DND-41 (cell line): ENCODE results near the gene DMRTA2.

ENCODE experiments used
- ATAC-seq: fragments of 200-7000 bp; cut with Tn5 transposase; 3 replicates; pipeline ENCODE4 v1.9.1; 2021; ENCODE audit warnings: low read depth; ENCODE audit not compliant: insufficient read depth
- DNase-seq: peaks from one replicate; pipeline ENCODE4 v3.0.0-alpha.2; 2020
- H2AFZ ChIP-seq: 2 replicates; pipeline ENCODE4 v1.6.0; 2012; ENCODE audit warnings: low read depth, low read length
- H3K27ac ChIP-seq: 2 replicates; pipeline ENCODE4 v1.5.1; 2012; ENCODE audit warnings: low read length, inconsistent platforms
- H3K27me3 ChIP-seq: fragments of 200-600 bp; sonication (generic); 2 replicates; pipeline ENCODE4 v1.6.0; 2012; ENCODE audit warnings: low read length, mild to moderate bottlenecking, inconsistent platforms; ENCODE audit not compliant: insufficient read depth, poor library complexity
- H3K36me3 ChIP-seq: 2 replicates; pipeline ENCODE4 v1.5.1; 2012; ENCODE audit warnings: low read length, inconsistent platforms; ENCODE audit not compliant: insufficient read depth
- H3K4me1 ChIP-seq: 2 replicates; pipeline ENCODE4 v1.5.1; 2012; ENCODE audit warnings: mild to moderate bottlenecking, low read length; ENCODE audit not compliant: insufficient read depth
- H3K4me2 ChIP-seq: 2 replicates; pipeline ENCODE4 v1.6.0; 2012; ENCODE audit warnings: mild to moderate bottlenecking, moderate library complexity, low read length, inconsistent platforms; ENCODE audit not compliant: insufficient read depth
- H3K4me3 ChIP-seq, 2 experiments: fragments of 200-600 bp in 1 of 2; shearing (Covaris generic) in 1 of 2; 2 replicates each; pipeline ENCODE4 v1.5.1; 2012 to 2016; ENCODE audit warnings: inconsistent platforms in 2 of 2, low read length in 2 of 2, mild to moderate bottlenecking in 2 of 2, low read depth in 1 of 2, moderate library complexity in 1 of 2
- H3K79me2 ChIP-seq: 2 replicates; pipeline ENCODE4 v1.6.0; 2012; ENCODE audit warnings: low read length, inconsistent platforms; ENCODE audit not compliant: insufficient read depth
- H3K9ac ChIP-seq: 2 replicates; pipeline ENCODE4 v1.6.0; 2012; ENCODE audit warnings: low read depth, mild to moderate bottlenecking, inconsistent platforms, low read length, moderate library complexity
- H3K9me3 ChIP-seq: 2 replicates; pipeline ENCODE4 v1.5.1; 2012; ENCODE audit warnings: low read length, moderate library complexity, mild to moderate bottlenecking, inconsistent platforms; ENCODE audit not compliant: insufficient read depth, severe bottlenecking
- H4K20me1 ChIP-seq: 2 replicates; pipeline ENCODE4 v1.6.0; 2012; ENCODE audit warnings: low read length; ENCODE audit not compliant: insufficient read depth
- CTCF ChIP-seq: IDR thresholded peaks from 2 replicates; pipeline ENCODE4 v1.5.1; 2012; ENCODE audit warnings: borderline replicate concordance, low read length, moderate library complexity, mild to moderate bottlenecking; ENCODE audit not compliant: poor library complexity, severe bottlenecking; ENCODE audit errors: extremely low read depth
- EZH2 ChIP-seq: IDR thresholded peaks from 3 replicates; pipeline ENCODE4 v1.6.1; 2012; ENCODE audit warnings: borderline replicate concordance, low read depth, mild to moderate bottlenecking, moderate library complexity, low read length, inconsistent platforms; ENCODE audit not compliant: severe bottlenecking

DMRTA2 gene

GRCh38 chr1:50458507-50458906, 35.3 kb upstream of the DMRTA2 start:
- peak; percentile 27; the same call in 2 of the 3 replicates for ATAC-seq
- H3K4me2 ChIP-seq = no peak overlapping the region
- no peaks in the 10 kb centered on the region for H3K9me3 ChIP-seq
- H3K27ac ChIP-seq = no peak overlapping the region
- DNase-seq = no peak
- H2AFZ ChIP-seq = no peak overlapping the region
- no peaks in the 10 kb centered on the region for H4K20me1 ChIP-seq
- no peaks in the 10 kb centered on the region for H3K27me3 ChIP-seq
- H3K79me2 ChIP-seq = no peaks in the 10 kb centered on the region
- H3K36me3 ChIP-seq = peaks cover 51% of the 10 kb centered on the region; the same call in 1 of the 2 replicates
- peaks cover 8% of the 10 kb centered on the region; the same call in 1 of the 2 replicates for H3K4me1 ChIP-seq
- H3K9ac ChIP-seq = no peak overlapping the region
- H3K4me3 ChIP-seq = no peak overlapping the region
- no peak for TF ChIP-seq CTCF
- TF ChIP-seq EZH2 = no peak

DNA sequence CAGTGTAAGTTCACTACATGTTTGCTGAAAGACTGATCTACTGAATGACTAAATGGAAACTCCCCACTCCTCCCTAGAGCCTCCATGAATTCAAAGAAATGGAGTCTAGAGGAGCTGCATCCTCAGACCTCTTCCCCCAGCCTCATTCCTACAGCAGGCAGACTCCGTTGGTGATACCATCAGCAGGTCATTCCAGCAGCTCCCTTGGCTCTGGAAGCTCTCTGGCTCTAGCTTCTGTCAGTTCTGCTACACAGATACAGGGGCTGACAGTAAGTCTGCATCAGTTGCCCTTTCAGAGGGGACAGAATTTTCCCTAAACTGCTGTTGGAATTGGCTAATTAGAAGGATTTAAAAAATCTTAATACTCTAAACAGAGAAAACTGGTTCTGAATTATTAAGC, 31.7 kb upstream of the DMRTA2 start:
- TF ChIP-seq EZH2 (no peak), CTCF (no peak)
- Histone ChIP-seq H3K36me3 (peaks cover 42% of the 10 kb centered on the region; the same call in 1 of the 2 replicates), H3K4me2 (no peak overlapping the region), H2AFZ (no peak overlapping the region), H3K27ac (no peak overlapping the region), H3K27me3 (no peaks in the 10 kb centered on the region), H4K20me1 (no peaks in the 10 kb centered on the region), H3K79me2 (no peaks in the 10 kb centered on the region), H3K9ac (no peak overlapping the region), H3K4me1 (peaks cover 8% of the 10 kb centered on the region; the same call in 1 of the 2 replicates), H3K9me3 (no peaks in the 10 kb centered on the region), H3K4me3 (no peak overlapping the region)
- DNase-seq (no peak), ATAC-seq (no peak)

DNA sequence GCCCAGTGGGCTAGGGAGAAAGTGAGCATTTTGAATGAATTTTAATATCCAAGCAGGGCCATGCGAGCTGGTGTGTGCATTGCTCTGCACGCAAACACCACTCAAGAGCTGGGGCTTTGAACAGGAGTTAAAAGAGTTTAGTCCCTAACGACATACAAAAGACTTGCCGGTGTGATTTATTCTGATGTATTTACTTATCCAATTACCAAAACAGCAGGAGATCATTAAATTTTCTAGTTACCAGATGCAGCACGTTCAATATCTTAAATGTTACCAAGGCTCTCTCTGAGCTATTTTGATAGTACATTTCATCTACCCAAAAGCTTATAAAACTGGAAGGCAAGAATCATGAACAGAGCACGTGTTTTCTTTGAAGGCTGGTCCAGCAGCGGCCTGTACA, 30.0 kb upstream of the DMRTA2 start:
- peaks cover 40% of the 10 kb centered on the region; the same call in 1 of the 2 replicates for H3K36me3 ChIP-seq
- ATAC-seq = no peak
- H2AFZ ChIP-seq = no peak overlapping the region
- H4K20me1 ChIP-seq = no peaks in the 10 kb centered on the region
- no peaks in the 10 kb centered on the region for H3K27me3 ChIP-seq
- no peaks in the 10 kb centered on the region for H3K4me1 ChIP-seq
- TF ChIP-seq EZH2 (no peak), CTCF (no peak)
- H3K4me2 ChIP-seq = no peak overlapping the region
- no peak overlapping the region for H3K27ac ChIP-seq
- H3K79me2 ChIP-seq = no peaks in the 10 kb centered on the region
- DNase-seq = no peak
- no peaks in the 10 kb centered on the region for H3K9me3 ChIP-seq
- no peak overlapping the region for H3K9ac ChIP-seq
- no peak overlapping the region for H3K4me3 ChIP-seq

DNA sequence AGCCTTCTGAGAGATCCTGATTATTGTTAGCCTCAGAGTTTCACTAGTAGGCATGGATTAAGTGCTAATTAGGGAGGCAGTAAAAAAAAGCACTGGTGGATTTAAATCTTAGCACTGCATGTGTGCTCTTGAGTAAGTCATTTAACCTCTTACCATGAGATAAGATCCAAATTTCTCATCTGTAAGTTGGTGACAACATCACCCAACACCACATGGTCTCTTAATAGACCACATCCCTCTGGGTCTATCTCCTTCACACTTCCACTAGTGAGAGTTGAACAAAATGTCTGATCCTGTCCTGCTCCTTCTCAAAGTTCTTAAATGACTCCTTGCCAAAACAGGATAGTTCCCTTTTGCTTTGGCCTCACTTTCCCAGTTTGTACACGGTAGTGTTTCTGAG, 29.5 kb upstream of the DMRTA2 start:
- peaks cover 40% of the 10 kb centered on the region; the same call in 1 of the 2 replicates for H3K36me3 ChIP-seq
- no peak overlapping the region for H2AFZ ChIP-seq
- TF ChIP-seq CTCF (no peak), EZH2 (no peak)
- H4K20me1 ChIP-seq = no peaks in the 10 kb centered on the region
- H3K4me3 ChIP-seq = no peak overlapping the region
- no peak overlapping the region for H3K9ac ChIP-seq
- no peaks in the 10 kb centered on the region for H3K27me3 ChIP-seq
- no peaks in the 10 kb centered on the region for H3K4me1 ChIP-seq
- H3K4me2 ChIP-seq = no peak overlapping the region
- no peak overlapping the region for H3K27ac ChIP-seq
- ATAC-seq (0 out of 3 replicates have a peak, but pooled peaks have one; percentile 29), DNase-seq (no peak)
- H3K79me2 ChIP-seq = no peaks in the 10 kb centered on the region
- no peaks in the 10 kb centered on the region for H3K9me3 ChIP-seq
